NCI-H82 treated with DMSO at 0.1 percent for 48 hours (cell line): Measurements from ENCODE around the gene NCKIPSD.
"Not testable (repeated sequence)": the region's sequence is repeated elsewhere in the genome, so short reads cannot be mapped to it uniquely, and the experiment has no call there.

Source experiments
- DNase-seq: peaks from one replicate; lab custom pipeline; 2025; ENCODE audit not compliant: unreplicated experiment; lab: John Stamatoyannopoulos, UW

Gene NCKIPSD

DNA sequence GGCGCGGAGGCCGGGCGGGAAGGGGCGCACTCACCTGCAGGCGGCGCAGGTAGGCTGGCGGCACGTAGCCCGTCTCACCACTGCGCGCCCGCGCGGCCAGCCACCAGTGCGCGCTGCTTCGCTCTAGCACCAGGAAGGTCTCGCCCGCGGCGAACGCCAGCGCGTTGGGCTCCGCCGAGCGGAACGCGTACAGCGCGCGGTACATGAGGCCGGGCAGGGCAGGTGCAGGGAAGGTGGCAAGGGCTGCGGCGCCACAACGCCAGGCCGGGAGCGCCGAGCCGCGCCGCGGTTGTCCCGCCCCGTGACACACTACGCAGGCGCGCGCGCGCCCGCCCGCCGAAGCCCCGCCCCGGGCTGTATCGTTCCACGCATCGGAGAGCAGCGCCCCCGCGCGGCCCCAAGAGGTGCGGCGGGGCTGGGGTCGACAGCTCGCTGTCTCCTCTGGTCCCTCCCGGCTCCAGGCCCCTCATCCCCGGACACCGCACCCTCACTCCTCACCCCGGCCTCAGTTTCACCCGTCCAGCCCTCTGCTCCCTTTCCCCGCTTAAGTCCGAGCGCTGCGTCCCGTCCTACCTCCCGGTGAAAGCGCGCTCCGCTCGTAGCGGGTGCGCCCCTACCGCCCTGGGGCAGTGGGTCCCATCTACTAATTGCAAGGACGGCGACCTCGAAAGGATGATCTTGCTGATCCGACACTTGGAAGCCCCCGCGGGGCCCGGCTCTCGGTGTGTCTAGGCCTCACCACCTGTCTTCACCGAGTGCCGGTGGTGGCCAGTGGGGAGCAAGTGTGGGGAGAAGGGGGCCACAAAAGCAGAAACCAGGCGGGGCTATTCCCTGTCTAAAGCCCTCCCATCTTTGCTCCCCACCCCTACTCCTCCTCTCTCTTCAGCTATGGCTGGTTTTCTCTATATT, at the start of gene NCKIPSD:
TSS of gene NCKIPSD (minus strand) at position 313 of the 909 bp plus-strand sequence. CDS start at position 205, 108 bp downstream.
- DNase-seq: peak; percentile 52

- DNase-seq: peak; percentile 12
Measured at GRCh38 chr3:48735075-48735767, 49.5 kb upstream of the NCKIPSD start.

DNA sequence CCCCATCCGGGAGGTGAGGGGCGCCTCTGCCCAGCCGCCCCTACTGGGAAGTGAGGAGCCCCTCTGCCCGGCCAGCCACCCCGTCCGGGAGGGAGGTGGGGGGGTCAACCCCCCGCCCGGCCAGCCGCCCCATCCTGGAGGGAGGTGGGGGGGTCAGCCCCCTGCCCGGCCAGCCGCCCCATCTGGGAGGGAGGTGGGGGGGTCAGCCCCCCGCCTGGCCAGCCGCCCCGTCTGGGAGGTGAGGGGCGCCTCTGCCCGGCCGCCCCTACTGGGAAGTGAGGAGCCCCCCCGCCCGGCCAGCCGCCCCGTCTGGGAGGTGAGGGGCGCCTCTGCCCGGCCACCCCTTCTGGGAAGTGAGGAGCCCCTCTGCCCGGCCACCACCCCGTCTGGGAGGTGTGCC, 48.8 kb upstream of the NCKIPSD start:
- DNase-seq: not testable (repeated sequence)

DNA sequence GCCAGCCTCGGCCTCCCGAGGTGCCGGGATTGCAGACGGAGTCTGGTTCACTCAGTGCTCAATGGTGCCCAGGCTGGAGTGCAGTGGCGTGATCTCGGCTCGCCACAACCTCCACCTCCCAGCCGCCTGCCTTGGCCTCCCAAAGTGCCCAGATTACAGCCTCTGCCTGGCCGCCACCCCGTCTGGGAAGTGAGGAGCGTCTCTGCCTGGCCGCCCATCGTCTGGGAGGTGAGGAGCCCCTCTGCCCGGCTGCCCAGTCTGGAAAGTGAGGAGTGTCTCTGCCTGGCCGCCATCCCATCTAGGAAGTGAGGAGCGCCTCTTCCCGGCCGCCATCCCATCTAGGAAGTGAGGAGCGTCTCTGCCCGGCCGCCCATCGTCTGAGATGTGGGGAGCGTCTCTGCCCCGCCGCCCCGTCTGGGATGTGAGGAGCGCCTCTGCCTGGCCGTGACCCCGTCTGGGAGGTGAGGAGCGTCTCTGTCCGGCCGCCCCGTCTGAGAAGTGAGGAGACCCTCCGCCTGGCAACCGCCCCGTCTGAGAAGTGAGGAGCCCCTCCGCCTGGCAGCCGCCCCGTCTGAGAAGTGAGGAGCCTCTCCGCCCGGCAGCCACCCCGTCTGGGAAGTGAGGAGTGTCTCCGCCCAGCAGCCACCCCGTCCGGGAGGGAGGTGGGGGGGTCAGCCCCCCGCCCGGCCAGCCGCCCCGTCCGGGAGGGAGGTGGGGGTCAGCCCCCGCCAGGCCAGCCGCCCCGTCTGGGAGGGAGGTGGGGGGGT, 48.2 kb upstream of the NCKIPSD start:
- not testable (repeated sequence) for DNase-seq

- DNase-seq: no peak
Measured at GRCh38 chr3:48727511-48727910, 41.8 kb upstream of the NCKIPSD start.

- not testable (repeated sequence) for DNase-seq
Measured at GRCh38 chr3:48725185-48725855, 39.6 kb upstream of the NCKIPSD start.

GRCh38 chr3:48723725-48724124, 38.0 kb upstream of the NCKIPSD start:
- DNase-seq: no peak

GRCh38 chr3:48723293-48723692, 37.6 kb upstream of the NCKIPSD start:
- DNase-seq: not testable (repeated sequence)

DNA sequence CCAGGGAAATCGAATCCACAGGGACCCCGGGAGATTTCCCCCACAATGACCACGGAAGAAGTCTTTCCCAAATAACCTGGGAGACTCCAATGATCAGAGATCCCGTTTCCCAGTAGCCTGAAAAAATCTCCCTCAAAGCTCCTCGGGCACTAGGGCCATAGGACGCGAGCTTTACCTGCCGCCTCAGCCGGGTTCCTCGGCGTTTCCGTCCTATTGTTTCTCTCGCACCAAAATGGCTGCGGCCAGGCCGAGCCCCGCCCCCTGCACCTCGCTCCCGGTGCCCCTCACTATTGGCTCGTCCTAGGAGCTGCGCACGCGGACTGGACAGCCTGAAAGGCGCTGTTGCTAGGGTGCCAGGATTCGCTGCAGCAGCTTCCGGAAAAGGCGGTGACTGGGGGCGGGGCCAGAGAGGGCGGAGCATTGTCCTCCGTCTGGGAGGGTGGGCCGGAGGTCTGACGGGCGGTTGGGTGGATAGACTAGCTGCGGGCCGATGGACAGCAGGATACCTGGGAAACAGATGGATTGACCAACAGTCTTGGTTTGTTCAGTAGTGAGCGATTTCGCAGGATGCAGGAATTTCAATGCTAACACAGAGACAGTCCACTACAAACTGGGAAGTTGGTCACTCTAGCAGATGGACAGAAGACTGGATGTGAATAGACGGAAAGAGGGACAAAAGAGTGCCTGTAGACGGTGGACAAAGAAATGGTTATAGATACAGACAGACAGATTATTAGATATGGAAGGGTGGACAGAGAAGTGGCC, 31.4 kb upstream of the NCKIPSD start, which contains the start of gene IP6K2:
TSS of gene IP6K2 (minus strand) at position 240 of the 765 bp plus-strand sequence. CDS start 21,930 bp downstream, outside the sequence.
- DNase-seq: peak; percentile 81

DNA sequence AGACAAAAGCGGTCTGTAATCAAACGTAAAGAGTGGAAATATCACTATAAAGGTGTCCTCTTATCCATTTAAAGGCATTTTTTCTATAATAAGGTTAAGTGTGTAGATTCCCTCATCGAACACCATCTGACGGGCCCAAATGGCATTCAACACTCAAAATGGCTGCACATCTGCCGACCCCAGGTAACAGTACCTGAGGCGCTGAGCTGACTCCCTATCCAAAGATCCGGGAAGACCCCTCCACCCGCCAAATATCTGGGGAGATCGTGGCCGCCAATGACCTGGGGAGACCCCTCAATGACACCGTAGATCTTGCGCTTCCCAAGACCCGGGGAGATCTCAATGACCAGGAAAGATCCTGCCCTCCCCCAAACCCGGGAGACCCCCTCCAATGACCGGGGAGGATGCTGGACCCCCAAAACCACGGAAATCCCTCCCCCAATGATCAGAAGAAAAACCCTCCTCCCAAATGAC, 30.8 kb upstream of the NCKIPSD start:
- no peak for DNase-seq

DNA sequence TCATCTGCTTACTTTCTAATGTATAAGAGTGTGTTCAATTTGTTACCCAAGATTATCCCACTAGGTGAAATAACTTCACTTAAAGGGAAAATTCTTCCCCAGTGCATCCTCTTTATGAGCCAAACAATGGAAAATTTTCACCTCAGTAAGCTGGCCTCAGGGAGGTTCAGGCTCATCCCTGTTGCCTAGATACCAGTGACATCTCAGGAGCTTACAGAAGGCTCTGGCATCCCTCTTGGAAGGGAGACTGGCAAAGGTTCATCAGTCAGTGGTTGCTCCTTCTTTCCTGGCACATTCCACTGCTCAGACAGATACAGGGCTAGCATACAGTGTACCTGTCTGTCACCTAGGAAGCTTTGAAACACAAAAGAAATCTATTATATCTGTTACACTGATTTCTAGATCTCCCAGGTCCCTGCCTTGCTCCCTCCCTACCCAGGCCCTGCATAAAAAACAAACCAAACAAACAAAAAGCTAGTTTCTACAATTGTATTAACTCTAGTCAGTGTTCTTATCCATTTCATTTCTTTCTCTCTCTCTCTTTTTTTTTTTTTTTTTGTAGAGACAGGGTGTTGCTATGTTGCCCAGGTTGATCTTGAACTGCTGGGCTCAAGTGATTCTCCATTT, 29.6 kb upstream of the NCKIPSD start:
- no peak for DNase-seq

DNA sequence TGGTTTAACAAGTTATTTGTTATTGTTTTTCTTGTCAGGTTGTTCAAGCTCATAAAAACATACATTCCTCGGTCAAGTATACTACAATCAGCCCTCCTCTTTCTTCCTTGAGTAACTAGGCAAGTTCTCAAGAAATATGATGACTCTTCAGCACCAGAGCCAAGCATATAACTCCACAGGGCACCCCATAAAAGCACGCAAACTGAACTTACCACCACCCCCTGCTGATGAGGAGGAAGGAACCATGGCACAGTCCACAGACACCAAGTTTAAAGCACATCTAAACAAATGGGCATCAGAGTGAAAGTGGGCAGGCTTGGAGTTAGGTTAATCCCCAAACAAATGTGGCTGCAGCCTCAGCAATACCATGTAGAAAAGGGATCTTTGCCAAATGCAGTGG, 26.0 kb upstream of the NCKIPSD start:
- no peak for DNase-seq

- no peak for DNase-seq
Measured at GRCh38 chr3:48709051-48709461, 23.3 kb upstream of the NCKIPSD start.

- no peak for DNase-seq
Measured at GRCh38 chr3:48708481-48708889, 22.8 kb upstream of the NCKIPSD start.

- no peak for DNase-seq
Measured at GRCh38 chr3:48707157-48707556, 21.4 kb upstream of the NCKIPSD start.

- no peak for DNase-seq
Measured at GRCh38 chr3:48702320-48702920, 16.7 kb upstream of the NCKIPSD start.

DNA sequence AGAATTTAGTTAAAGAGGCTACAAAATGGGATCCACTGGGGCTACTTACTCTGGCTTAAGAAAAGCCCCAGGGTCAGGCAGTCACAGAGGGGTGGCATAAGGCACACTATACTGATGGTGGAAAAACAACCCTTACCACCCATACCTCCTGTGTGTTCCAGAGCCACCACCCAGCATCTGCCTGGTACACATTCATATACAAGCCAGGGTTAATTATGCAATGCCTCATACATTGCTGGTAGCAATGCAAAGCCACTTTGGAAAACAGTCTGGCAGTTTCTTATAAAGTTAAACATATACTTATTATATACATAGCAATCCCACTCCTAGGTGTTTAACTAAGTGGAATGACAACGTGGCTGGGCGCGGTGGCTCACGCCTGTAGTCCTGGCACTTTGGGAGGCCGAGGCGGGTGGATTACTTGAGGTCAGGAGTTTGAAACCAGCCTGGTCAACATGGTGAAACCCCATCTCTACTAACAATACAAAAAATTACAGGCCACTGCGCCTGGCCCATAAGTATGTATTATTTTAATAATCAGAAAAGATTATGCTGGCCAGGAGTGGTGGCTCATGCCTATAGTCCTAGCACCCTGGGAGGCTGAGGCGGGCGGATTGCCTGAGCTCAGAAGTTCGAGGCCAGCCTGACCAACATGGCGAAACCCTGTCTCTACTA, 15.2 kb upstream of the NCKIPSD start:
- DNase-seq: no peak

DNA sequence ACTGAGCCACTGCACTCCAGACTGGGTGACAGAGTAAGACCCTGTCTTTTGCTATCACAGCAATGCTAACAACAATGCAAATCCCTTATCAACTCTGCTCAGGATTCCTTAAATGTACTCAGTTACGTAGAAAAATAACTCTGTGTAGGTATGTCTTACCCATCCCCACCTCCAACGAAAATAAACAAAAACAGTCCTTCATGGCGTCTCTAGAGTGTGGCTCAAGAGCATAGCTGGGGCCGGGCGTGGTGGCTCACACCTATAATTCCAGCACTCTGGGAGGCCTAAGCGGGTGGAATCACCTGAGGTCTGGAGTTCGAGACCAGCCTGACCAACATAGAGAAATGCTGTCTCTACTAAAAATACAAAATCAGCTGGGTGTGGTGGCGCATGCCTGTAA, 13.2 kb upstream of the NCKIPSD start:
- no peak for DNase-seq
